BJ (cell line): ENCODE results near the gene ESRRG. TPM values are rescaled to one million over a fixed set of nuclear protein-coding genes. Genes with fewer than 3 reads are reported as not detected.

Experiments used
- CTCF ChIA-PET: fragments of 350-600 bp; formaldehyde crosslinking; extraction: SDS; loops from one replicate; lab custom pipeline; 2021; ENCODE audit warnings: antibody characterized with exemption, inconsistent platforms; lab: Yijun Ruan, JAX
- POLR2A ChIA-PET: fragments of 300-600 bp; sonication (Branson Sonifier 250); formaldehyde crosslinking; extraction: SDS; loops from one replicate; lab custom pipeline; 2021; ENCODE audit warnings: antibody characterized with exemption; lab: Charles Lee
- DNase-seq: peaks from one replicate; pipeline ENCODE4 v3.0.0-alpha.2; 2011; ENCODE audit warnings: low read depth
- H3K27me3 ChIP-seq: 2 replicates; pipeline ENCODE4 v1.6.0; 2011; ENCODE audit warnings: low read length; ENCODE audit not compliant: control insufficient read depth, insufficient read depth
- H3K36me3 ChIP-seq: 2 replicates; pipeline ENCODE4 v1.5.1; 2011; ENCODE audit warnings: low read length; ENCODE audit not compliant: control insufficient read depth, insufficient read depth
- H3K4me3 ChIP-seq: 2 replicates; pipeline ENCODE4 v1.5.1; 2011; ENCODE audit warnings: low read depth, mild to moderate bottlenecking, control low read depth, low read length
- polyA plus RNA-seq: library from polyadenylated mRNA; depleted of rRNA; stranded (reverse); fragments of >200 nt; gene quantifications from 2 replicates; pipeline ENCODE4 v1.2.3, GENCODE V29; 2011
- TF ChIP-seq, protein P1 (sequence below): IDR thresholded peaks from 2 replicates; pipeline ENCODE4 v1.5.1; 2011; ENCODE audit warnings: low read depth, mild to moderate bottlenecking, control low read depth, inconsistent platforms, low read length, moderate library complexity; ENCODE audit not compliant: insufficient read depth

ESRRG gene
- polyA plus RNA-seq, 1 experiment: 0.05 TPM

DNA sequence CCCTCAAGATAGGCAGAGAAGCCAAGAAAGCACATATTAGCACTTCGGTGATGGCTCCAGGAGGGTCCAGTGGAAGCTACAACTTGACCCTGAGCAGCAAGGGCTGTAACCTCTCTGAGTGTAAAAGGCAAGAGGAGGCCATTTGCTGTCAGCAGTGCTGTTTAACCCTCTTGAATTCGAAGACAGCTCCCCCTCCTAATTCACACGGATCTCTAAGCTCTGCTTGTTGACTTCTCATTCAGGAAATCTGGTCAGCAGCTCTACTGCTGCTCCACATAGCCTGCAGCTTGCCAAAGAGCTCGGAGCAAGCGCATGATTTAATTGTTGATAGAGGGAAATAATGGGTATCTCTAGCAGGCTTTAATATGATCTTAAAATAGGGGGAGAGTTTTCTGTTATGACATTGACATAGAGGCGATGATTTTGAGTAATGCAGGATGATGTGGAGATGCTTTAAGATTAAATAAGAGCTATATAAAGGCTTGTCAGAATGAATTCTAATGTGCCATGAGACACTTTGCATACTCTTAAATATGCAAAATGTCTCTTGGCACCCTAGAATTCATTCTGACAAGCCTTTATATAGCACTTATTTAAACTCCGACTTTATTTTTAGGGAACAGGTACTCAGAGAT, 220.6 kb downstream of the ESRRG start:
- DNase-seq: no peak
- CTCF ChIA-PET: interaction anchor here (1.1 kb wide), 1 partner anchor 20 kb away, joined by 3 read pairs; no protein-coding TSS in a partner anchor
- POLR2A ChIA-PET: no interaction called here
- TF ChIP-seq, protein P1, sequence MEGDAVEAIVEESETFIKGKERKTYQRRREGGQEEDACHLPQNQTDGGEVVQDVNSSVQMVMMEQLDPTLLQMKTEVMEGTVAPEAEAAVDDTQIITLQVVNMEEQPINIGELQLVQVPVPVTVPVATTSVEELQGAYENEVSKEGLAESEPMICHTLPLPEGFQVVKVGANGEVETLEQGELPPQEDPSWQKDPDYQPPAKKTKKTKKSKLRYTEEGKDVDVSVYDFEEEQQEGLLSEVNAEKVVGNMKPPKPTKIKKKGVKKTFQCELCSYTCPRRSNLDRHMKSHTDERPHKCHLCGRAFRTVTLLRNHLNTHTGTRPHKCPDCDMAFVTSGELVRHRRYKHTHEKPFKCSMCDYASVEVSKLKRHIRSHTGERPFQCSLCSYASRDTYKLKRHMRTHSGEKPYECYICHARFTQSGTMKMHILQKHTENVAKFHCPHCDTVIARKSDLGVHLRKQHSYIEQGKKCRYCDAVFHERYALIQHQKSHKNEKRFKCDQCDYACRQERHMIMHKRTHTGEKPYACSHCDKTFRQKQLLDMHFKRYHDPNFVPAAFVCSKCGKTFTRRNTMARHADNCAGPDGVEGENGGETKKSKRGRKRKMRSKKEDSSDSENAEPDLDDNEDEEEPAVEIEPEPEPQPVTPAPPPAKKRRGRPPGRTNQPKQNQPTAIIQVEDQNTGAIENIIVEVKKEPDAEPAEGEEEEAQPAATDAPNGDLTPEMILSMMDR: no peak
- no peak overlapping the region for H3K4me3 ChIP-seq
- H3K27me3 ChIP-seq: no peaks in the 10 kb centered on the region
- H3K36me3 ChIP-seq: no peaks in the 10 kb centered on the region

DNA sequence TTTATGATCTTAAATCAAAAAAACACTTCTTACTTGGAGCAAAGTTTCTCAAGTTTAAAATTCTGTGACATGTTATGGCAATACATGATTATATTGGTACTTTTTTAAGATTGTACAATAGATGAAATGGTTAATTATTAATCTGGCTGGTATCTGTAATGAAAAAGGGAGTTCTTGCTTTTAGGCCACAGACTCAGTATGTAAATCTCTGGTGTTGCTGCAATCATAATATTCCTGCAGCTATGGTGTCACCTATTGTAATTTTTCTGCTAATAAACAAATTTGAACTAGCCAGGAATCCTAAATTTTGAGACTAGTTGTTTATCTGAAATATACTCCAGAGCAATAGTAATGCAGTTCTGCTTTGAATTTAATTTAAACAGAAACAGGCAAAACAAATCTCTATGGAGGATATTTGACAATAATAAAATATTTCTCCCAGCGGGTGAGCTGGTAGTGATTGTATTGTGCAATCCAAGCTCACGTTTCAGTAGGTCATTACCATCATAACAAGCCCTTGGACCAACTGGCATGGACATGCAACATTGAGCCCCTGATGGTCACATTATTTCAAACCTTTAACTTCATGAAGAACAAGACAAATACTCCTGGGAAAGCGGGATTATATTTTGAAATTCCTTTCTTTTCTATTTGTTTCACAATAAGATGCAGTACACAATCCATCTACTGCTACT, 222.8 kb downstream of the ESRRG start:
- DNase-seq: no peak
- Histone ChIP-seq H3K4me3 (no peak overlapping the region), H3K36me3 (no peaks in the 10 kb centered on the region), H3K27me3 (no peaks in the 10 kb centered on the region)
- TF ChIP-seq, protein P1: no peak
- ChIA-PET POLR2A (no interaction called here), CTCF (no interaction called here)

DNA sequence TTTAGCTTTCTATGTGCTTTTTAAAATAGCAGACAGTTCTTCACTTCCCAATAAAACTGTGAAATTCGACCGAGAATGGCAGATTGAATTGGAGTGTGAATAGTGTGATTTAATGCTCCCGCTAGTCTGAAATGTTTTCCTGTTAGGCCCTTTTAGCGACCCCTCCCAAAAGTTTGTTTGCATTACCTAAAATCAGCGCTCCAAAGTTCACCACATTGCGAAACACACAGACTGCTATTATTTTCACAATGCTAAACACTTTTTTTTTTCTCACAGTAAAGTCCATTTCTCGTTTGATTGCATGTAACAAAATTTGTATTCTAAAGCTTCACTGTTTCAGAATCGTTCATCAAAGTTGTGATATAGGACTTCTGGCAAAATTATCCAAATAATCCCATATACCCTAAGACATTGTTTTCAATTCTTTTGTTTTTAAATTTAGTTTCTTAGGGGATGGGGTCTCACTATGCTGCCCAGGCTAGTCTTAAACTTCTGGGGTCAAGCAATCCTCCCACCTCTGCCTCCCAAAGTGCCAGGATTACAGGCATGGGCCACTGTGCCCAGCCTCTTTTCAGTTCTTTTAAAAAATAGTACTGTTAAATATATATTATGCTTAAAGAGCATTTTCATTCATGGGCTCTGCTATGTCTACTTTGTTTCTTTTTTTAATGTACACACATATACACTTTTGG, 223.5 kb downstream of the ESRRG start:
- Histone ChIP-seq H3K27me3 (no peaks in the 10 kb centered on the region), H3K36me3 (no peaks in the 10 kb centered on the region), H3K4me3 (no peak overlapping the region)
- ChIA-PET POLR2A (no interaction called here), CTCF (no interaction called here)
- no peak for DNase-seq
- TF ChIP-seq, protein P1: no peak

DNA sequence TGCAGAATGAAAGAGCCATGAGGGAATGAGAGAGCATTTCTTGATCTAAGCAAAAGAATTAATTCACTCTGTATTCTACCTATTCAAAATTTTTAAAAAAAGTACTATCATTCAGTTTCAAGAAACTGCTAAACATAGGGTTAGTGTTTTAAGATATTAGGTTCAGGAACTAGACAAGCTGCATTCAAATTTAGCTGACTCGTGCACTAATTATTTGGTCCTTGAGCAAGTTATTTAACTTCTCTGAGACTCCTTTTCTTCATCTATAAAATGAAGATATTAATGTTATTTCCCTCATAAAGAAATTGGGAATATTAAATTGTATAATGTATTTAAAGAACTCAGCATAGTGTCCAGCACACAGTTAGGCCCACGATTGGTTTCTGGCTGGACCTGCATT, 225.0 kb downstream of the ESRRG start:
- TF ChIP-seq, protein P1: no peak
- no peaks in the 10 kb centered on the region for H3K27me3 ChIP-seq
- ChIA-PET CTCF (no interaction called here), POLR2A (no interaction called here)
- no peak overlapping the region for H3K4me3 ChIP-seq
- DNase-seq: no peak
- H3K36me3 ChIP-seq: no peaks in the 10 kb centered on the region

DNA sequence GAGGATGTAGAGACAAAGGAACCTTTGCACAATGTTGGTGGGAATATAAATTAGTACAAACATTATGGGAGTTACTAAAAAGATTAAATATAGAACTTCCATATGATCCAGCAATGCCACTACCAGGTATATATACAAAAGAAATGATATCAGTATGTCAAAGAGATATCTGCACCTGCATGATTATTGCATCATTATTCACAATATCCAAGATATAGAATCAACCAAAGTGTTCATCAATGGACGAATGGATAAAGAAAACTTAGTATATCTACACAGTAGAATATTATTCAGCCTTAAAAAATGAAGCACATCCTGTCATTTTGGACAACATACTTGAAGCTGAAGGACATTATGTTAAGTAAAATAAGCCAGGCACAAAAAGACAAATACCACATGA, 238.2 kb downstream of the ESRRG start:
- H3K36me3 ChIP-seq: no peaks in the 10 kb centered on the region
- H3K4me3 ChIP-seq: no peak overlapping the region
- ChIA-PET CTCF (no interaction called here), POLR2A (no interaction called here)
- no peak for DNase-seq
- H3K27me3 ChIP-seq: no peaks in the 10 kb centered on the region
- TF ChIP-seq, protein P1: no peak
